ENCODE results near the gene CELA2A.

- TF ChIP-seq GATA3 (IDR thresholded peaks at IDR 0.05; ENCODE audit: low read depth, low read length) (no peak), GATA2 (IDR thresholded peaks at IDR 0.05; ENCODE audit: low read depth, low read length) (no peak)
Measured at GRCh38 chr1:15493869-15494390, 37.4 kb downstream of the CELA2A start.
